GM23248 (cell line): ENCODE measurements around the gene SMIM26. TPM values are rescaled to one million over a fixed set of nuclear protein-coding genes. Genes with fewer than 3 reads are reported as not detected.

Experiments used
- DNase-seq: peaks from one replicate; pipeline ENCODE4 v3.0.0-alpha.2; 2015
- H2AFZ ChIP-seq: fragments of 200-600 bp; sonication (generic); 2 replicates; pipeline ENCODE4 v1.6.1; 2016; ENCODE audit warnings: antibody characterized with exemption
- H3F3A ChIP-seq: fragments of 200-600 bp; sonication (generic); 2 replicates; pipeline ENCODE4 v1.6.1; 2016; ENCODE audit warnings: mild to moderate bottlenecking, antibody characterized with exemption, mixed run types; ENCODE audit not compliant: insufficient read depth
- H3K27ac ChIP-seq: fragments of 200-600 bp; sonication (generic); 2 replicates; pipeline ENCODE4 v1.5.1; 2016; ENCODE audit warnings: mild to moderate bottlenecking
- H3K27me3 ChIP-seq: fragments of 200-600 bp; sonication (generic); replicated peaks from 2 replicates; pipeline ENCODE4 v1.6.1; 2016; ENCODE audit warnings: mild to moderate bottlenecking; ENCODE audit not compliant: insufficient read depth
- H3K36me3 ChIP-seq: fragments of 200-600 bp; sonication (generic); 2 replicates; pipeline ENCODE4 v1.6.1; 2016; ENCODE audit warnings: low read depth, mild to moderate bottlenecking
- H3K4me1 ChIP-seq: fragments of 200-600 bp; sonication (generic); 2 replicates; pipeline ENCODE4 v1.6.1; 2016; ENCODE audit warnings: mild to moderate bottlenecking; ENCODE audit not compliant: insufficient read depth
- H3K4me2 ChIP-seq: fragments of 200-600 bp; sonication (generic); one replicate; pipeline ENCODE4 v1.6.1; 2016; ENCODE audit warnings: mild to moderate bottlenecking; ENCODE audit not compliant: unreplicated experiment
- H3K4me3 ChIP-seq: fragments of 200-600 bp; sonication (generic); 2 replicates; pipeline ENCODE4 v1.5.1; 2016; ENCODE audit warnings: mild to moderate bottlenecking
- H3K79me2 ChIP-seq: fragments of 200-600 bp; sonication (generic); 2 replicates; pipeline ENCODE4 v1.6.1; 2016; ENCODE audit warnings: mild to moderate bottlenecking; ENCODE audit not compliant: insufficient read depth
- H3K9ac ChIP-seq: fragments of 200-600 bp; sonication (generic); 2 replicates; pipeline ENCODE4 v1.6.1; 2016; ENCODE audit warnings: mild to moderate bottlenecking
- H3K9me2 ChIP-seq: fragments of 200-600 bp; sonication (generic); 2 replicates; pipeline ENCODE4 v1.6.1; 2016; ENCODE audit warnings: mixed run types, mild to moderate bottlenecking, moderate library complexity; ENCODE audit not compliant: insufficient read depth
- H3K9me3 ChIP-seq: fragments of 200-600 bp; sonication (generic); one replicate; pipeline ENCODE4 v1.6.1; 2017; ENCODE audit warnings: low read depth
- H4K20me1 ChIP-seq: fragments of 200-600 bp; sonication (generic); 2 replicates; pipeline ENCODE4 v1.6.0; 2016; ENCODE audit not compliant: insufficient read depth
- EZH2 ChIP-seq: fragments of 200-600 bp; sonication (generic); IDR thresholded peaks from 2 replicates; pipeline ENCODE4 v1.6.1; 2018; ENCODE audit warnings: antibody characterized with exemption, mild to moderate bottlenecking; ENCODE audit not compliant: insufficient read depth, poor library complexity, severe bottlenecking
- EZH2phosphoT487 ChIP-seq: fragments of 200-600 bp; sonication (generic); IDR thresholded peaks from 2 replicates; pipeline ENCODE4 v1.6.1; 2018; ENCODE audit warnings: antibody characterized with exemption, moderate library complexity, mild to moderate bottlenecking, low read depth; ENCODE audit not compliant: insufficient read depth
- WGBS, 2 experiments: methylation state at CpG; one replicate each; pipeline ENCODE4 v1.1.6; 2015 to 2017; ENCODE audit warnings: low lambda C conversion rate in 2 of 2, low coverage in 1 of 2; ENCODE audit errors: missing lambda C conversion rate in 2 of 2; 5-methylcytosine and 5-hydroxymethylcytosine counted together
- in situ Hi-C: fragments of 300-500 bp; cut with MboI; formaldehyde crosslinking; loops from 2 replicates; pipeline ENCODE4 v1.15.0; 2020
- polyA plus RNA-seq: library from polyadenylated mRNA; unstranded; fragments of >200 nt; fragmentation: Nextera tagmentation; extraction: Ambion mirVana; gene quantifications from 2 replicates; pipeline ENCODE4 v1.2.1, GENCODE V29; 2016
- total RNA-seq: library from RNA; depleted of rRNA; stranded (reverse); fragments of >200 nt; shearing (Covaris generic); gene quantifications from 2 replicates; pipeline ENCODE4 v1.2.3, GENCODE V29; 2014

The SMIM26 gene
- total and polyA plus RNA-seq, 2 experiments from 2014 or later: 54.9 to 142 TPM

DNA sequence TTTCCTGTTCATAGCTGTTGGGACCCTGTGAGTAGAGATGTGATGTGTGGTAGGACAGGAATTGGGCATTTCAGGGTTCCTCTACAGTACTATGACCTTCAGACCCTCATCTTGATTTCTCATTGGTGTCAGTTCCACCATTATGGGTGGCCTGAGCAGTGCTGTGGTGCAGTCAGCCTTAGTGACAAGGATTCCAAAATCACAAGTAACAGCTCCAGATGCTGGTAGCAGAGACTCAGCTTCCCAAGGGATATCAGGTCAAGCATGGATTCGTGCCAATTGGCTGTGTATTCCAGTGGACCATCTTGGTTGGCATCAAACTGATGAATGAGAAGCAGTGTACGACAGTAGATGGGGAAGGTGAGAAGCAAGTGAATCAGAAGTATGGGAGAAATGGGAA is 3.8 kb downstream of the SMIM26 start:
- no peak for TF ChIP-seq EZH2
- no peak for TF ChIP-seq EZH2phosphoT487
- H3K27me3 ChIP-seq: no peaks in the 10 kb centered on the region
- no peak for DNase-seq
- H2AFZ ChIP-seq: no peak overlapping the region
- no peaks in the 10 kb centered on the region for H3K9me2 ChIP-seq
- 95 to 96% methylated on average over 2 of the region's 2 CpGs for WGBS, 2 experiments
- H3K4me3 ChIP-seq: no peak overlapping the region
- H3F3A ChIP-seq: peaks cover 14% of the 10 kb centered on the region; the same call in 1 of the 2 replicates
- no peak overlapping the region for H3K4me2 ChIP-seq
- H3K9ac ChIP-seq: no peak overlapping the region
- peaks cover 34% of the 10 kb centered on the region for H3K79me2 ChIP-seq
- H3K9me3 ChIP-seq: no peaks in the 10 kb centered on the region
- no peak overlapping the region for H3K27ac ChIP-seq
- H3K4me1 ChIP-seq: peaks cover 6% of the 10 kb centered on the region; the same call in 1 of the 2 replicates
- peaks cover 13% of the 10 kb centered on the region; the same call in 1 of the 2 replicates for H3K36me3 ChIP-seq
- in situ Hi-C loops: no loop called here
- H4K20me1 ChIP-seq: no peaks in the 10 kb centered on the region

DNA sequence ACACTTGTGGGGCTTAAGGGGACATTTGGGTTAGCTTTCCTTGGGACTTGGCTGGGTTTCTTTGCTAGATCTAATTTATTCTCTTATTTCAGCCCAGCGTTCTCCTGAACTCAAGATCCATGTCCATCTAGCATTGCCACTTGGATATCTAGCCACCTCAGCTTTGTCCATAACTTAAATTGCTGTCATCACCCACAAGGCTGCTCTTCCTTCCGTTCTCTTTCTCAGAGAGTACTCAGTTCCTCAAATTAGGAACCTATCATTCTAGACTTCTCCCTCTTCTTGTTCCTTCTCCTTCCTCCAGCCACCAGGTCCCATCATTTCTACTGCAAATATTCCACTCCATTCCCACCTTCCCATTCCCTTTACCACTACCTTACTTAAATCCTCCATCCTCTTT is 4.3 kb downstream of the SMIM26 start:
- Histone ChIP-seq H3F3A (peaks cover 10% of the 10 kb centered on the region; the same call in 1 of the 2 replicates), H3K79me2 (peaks cover 34% of the 10 kb centered on the region), H3K4me1 (peaks cover 1% of the 10 kb centered on the region; the same call in 1 of the 2 replicates), H3K27me3 (no peaks in the 10 kb centered on the region), H4K20me1 (no peaks in the 10 kb centered on the region), H2AFZ (no peak overlapping the region), H3K9ac (no peak overlapping the region), H3K4me3 (no peak overlapping the region), H3K27ac (no peak overlapping the region), H3K36me3 (peaks cover 13% of the 10 kb centered on the region; the same call in 1 of the 2 replicates), H3K4me2 (no peak overlapping the region), H3K9me2 (no peaks in the 10 kb centered on the region), H3K9me3 (no peaks in the 10 kb centered on the region)
- in situ Hi-C loops: no loop called here
- TF ChIP-seq EZH2phosphoT487: no peak
- no peak for TF ChIP-seq EZH2
- WGBS, 2 experiments: 93 to 97% methylated on average over 2 of the region's 2 CpGs
- no peak for DNase-seq

GRCh38 chr20:18577942-18578341 is 10.7 kb downstream of the SMIM26 start:
- no peaks in the 10 kb centered on the region for H3K9me2 ChIP-seq
- TF ChIP-seq EZH2phosphoT487: no peak
- TF ChIP-seq EZH2: no peak
- H3K27me3 ChIP-seq: no peaks in the 10 kb centered on the region
- no peaks in the 10 kb centered on the region for H4K20me1 ChIP-seq
- H3K79me2 ChIP-seq: no peaks in the 10 kb centered on the region
- no peaks in the 10 kb centered on the region for H3K4me1 ChIP-seq
- H3K9me3 ChIP-seq: no peaks in the 10 kb centered on the region
- H3K4me2 ChIP-seq: no peak overlapping the region
- no peaks in the 10 kb centered on the region for H3F3A ChIP-seq
- DNase-seq: no peak
- no peak overlapping the region for H3K4me3 ChIP-seq
- no peak overlapping the region for H2AFZ ChIP-seq
- H3K36me3 ChIP-seq: no peaks in the 10 kb centered on the region
- H3K9ac ChIP-seq: no peak overlapping the region
- 73 to 77% methylated on average over 6 of the region's 6 CpGs for WGBS, 2 experiments
- in situ Hi-C loops: no loop called here
- no peak overlapping the region for H3K27ac ChIP-seq

DNA sequence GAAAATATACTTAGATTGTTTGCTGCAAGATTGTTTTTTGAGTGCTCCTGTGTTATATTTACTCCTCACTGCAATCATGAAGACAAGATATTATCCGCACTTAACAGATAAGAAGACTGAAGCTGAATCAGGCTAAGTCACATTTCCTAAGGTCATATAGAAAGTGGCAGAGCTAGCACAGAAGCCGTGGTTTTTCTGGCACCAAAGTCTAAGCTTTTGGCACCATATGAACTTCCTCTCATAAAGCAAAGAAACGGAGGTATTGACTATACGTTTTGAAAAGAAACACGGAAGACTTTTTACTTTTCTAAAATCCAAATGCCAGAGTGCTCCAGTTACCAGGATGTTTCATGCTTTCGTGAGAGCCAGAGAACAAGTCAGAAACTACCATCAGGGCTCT is 11.3 kb downstream of the SMIM26 start:
- Histone ChIP-seq H3F3A (no peaks in the 10 kb centered on the region), H3K27ac (no peak overlapping the region), H4K20me1 (no peaks in the 10 kb centered on the region), H3K36me3 (no peaks in the 10 kb centered on the region), H3K4me3 (no peak overlapping the region), H3K9me3 (no peaks in the 10 kb centered on the region), H3K9ac (no peak overlapping the region), H3K4me1 (no peaks in the 10 kb centered on the region), H3K79me2 (no peaks in the 10 kb centered on the region), H3K4me2 (no peak overlapping the region), H2AFZ (no peak overlapping the region), H3K9me2 (no peaks in the 10 kb centered on the region), H3K27me3 (no peaks in the 10 kb centered on the region)
- no peak for DNase-seq
- TF ChIP-seq EZH2 (no peak), EZH2phosphoT487 (no peak)
- in situ Hi-C loops: no loop called here
- 73 to 74% methylated on average over 6 of the region's 6 CpGs for WGBS, 2 experiments

DNA sequence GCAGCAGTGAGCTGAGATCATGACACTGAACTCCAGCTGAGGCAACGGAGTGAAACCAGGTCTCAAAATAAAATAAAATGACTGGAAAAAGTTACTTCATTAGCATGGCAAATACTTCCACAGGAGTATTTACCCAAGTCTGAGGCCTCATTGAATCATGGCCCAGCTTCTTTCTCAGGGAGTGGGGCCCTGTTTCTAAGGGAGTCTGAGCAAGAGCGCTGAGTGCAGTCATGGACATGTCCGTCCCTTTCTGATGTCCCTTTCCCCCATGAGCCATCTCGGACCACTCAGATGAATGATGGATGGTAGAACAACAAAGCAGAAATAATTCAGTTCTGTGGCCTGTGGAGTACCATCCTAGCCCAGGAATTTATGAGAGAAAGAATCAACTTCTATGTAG is 12.8 kb downstream of the SMIM26 start:
- TF ChIP-seq EZH2phosphoT487: no peak
- TF ChIP-seq EZH2: no peak
- Histone ChIP-seq H3K9ac (no peak overlapping the region), H3K36me3 (no peaks in the 10 kb centered on the region), H3K27ac (no peak overlapping the region), H2AFZ (no peak overlapping the region), H3K4me2 (no peak overlapping the region), H3F3A (no peaks in the 10 kb centered on the region), H3K9me3 (no peaks in the 10 kb centered on the region), H3K9me2 (no peaks in the 10 kb centered on the region), H3K79me2 (no peaks in the 10 kb centered on the region), H3K4me3 (no peak overlapping the region), H4K20me1 (no peaks in the 10 kb centered on the region), H3K27me3 (no peaks in the 10 kb centered on the region), H3K4me1 (no peaks in the 10 kb centered on the region)
- DNase-seq: no peak
- in situ Hi-C loops: no loop called here
- 61 to 68% methylated on average over 4 of the region's 4 CpGs for WGBS, 2 experiments
